Tibial nerve (tissue), 3 donors: ENCODE data around the gene GABRE.

ENCODE experiments used
- CTCF ChIP-seq, 5 experiments: fragments of 200-600 bp in 3 of 5; fragments of 450-650 bp in 2 of 5; sonication (generic) in 3 of 5; IDR thresholded peaks; one replicate each; pipeline ENCODE4 v1.5.1; 2016 to 2019; ENCODE audit warnings: antibody characterized with exemption in 5 of 5, mild to moderate bottlenecking in 3 of 5, moderate library complexity in 2 of 5
- POLR2A ChIP-seq, 2 donors: fragments of 450-650 bp; IDR thresholded peaks; one replicate each; pipeline ENCODE4 v1.6.1; 2017; ENCODE audit warnings: antibody characterized with exemption in 2 of 2, mild to moderate bottlenecking in 2 of 2, moderate library complexity in 2 of 2

DNA sequence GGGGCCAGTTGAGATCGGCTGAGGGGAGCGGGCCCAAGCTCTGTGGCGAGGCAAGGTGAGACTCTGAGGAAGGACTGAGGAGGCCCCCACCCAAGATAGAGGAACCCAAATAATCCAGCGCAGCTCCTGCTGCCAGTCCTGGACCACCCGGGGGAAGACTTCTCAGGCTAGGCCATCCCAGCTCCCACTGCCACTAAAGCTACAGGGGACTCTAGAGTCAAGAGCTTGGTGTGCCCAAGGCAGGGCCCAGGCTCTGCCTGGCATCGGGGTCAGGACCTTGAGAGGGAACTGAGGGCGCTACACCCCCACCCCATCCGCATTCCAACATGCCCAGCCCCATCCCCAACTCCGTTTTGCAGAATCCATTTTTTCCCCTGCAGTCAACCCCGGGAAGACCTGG is 53.2 kb downstream of the GABRE start:
- TF ChIP-seq CTCF (IDR thresholded peaks at IDR 0.05) = no peak
- TF ChIP-seq POLR2A (IDR thresholded peaks at IDR 0.05) = no peak
